NCI-H82 (cell line): ENCODE measurements around the gene SV2C.
A peak's percentile ranks its signal among the peaks of the same experiment; 100 is the strongest.

Experiments used
- DNase-seq: peaks from one replicate; lab custom pipeline; 2025; lab: John Stamatoyannopoulos, UW

SV2C gene

GRCh38 chr5:76165711-76166374 lies 82.7 kb downstream of the SV2C start:
- no peak for DNase-seq

- DNase-seq: no peak
Observed at GRCh38 chr5:76166886-76167576, 83.8 kb downstream of the SV2C start.

- peak; percentile 99 for DNase-seq
Observed at GRCh38 chr5:76169146-76169905, 86.1 kb downstream of the SV2C start.

DNA sequence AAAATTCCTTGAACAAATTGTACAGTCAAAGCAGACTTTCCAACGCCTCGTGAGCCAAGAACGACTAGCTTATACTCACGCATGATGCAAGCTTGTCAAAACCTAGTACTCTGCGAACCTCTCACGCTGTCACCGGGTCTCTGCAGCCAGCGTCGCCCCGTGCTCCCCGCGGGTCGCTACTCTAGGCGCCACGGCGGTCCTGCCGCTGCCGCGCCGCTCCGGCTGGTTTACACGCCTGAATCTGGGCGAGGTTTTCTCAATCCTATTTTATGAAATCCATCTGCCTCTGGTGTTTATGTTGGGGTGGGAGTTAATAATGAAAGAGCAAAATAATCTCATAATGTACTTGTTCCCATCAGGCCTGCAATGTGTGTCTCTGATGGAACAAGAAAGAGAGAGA lies 90.9 kb downstream of the SV2C start:
- DNase-seq: peak; percentile 91

DNA sequence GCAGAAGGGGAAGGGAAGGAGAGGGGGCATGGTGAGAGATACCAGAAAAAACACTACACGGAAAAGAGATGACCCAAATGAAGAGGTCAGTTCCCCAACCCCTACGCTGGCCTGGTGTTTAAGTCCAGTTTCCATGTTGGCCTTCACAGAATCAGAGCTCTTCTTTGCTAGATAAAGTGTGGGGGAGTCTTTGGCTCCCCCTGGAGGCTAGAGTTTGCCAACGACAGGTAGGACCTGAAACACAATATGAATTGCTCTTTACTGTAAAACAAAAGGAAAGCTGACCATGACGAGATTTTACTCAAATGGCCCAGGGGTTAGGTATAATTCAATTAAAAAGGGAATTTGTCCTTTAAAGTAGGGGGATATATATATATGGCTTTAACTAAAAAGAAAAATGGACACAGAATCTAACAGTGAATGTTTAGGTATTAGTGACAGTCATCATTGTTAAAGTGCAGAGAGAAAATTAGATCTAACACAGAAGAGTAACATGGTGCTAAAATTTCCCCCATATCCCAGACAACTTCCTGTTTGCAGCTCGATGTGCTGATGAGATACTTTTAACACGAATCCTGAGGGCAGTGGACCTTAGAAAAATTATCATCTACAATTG lies 92.0 kb downstream of the SV2C start:
- DNase-seq: peak; percentile 85

- peak; percentile 67 for DNase-seq
Observed at GRCh38 chr5:76175821-76176403, 92.7 kb downstream of the SV2C start.

DNA sequence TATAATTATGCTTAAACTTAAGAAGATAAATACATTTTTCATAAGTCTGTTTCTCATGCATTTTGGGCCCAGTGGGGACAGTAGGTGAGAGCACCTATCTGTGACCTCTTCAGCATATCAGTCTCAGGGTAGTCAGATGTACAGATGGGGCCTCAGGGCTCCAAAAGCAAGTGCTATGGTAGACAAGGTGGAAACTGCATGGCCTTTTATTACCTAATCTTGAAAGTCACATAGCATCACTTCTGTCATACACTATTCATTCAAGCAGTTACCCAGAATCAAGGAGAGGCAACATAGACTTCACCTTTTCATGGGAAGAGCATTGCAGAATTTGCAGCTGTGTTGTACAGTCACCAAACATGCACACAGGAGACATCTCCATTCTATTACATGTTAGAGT lies 94.8 kb downstream of the SV2C start:
- no peak for DNase-seq

DNA sequence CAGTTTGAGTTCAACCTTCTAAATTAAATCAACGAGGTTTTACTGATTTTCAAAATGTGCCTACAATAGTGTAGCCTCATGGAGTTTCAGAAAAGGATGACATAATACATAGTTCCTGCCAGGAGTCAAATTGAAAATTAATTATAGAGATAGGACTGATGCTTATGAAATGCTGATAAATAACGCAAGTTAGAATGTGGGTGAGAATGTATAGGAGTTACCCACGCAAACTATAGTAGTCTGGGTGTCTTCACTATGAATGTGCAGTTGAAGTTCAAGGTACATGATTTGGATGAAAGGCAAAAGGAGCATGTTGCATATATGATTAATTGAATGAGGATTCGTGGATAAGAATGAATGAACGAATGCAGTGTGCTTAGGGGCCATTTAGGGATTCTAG lies 95.7 kb downstream of the SV2C start:
- no peak for DNase-seq

- no peak for DNase-seq
Observed at GRCh38 chr5:76180814-76181805, 97.9 kb downstream of the SV2C start.

DNA sequence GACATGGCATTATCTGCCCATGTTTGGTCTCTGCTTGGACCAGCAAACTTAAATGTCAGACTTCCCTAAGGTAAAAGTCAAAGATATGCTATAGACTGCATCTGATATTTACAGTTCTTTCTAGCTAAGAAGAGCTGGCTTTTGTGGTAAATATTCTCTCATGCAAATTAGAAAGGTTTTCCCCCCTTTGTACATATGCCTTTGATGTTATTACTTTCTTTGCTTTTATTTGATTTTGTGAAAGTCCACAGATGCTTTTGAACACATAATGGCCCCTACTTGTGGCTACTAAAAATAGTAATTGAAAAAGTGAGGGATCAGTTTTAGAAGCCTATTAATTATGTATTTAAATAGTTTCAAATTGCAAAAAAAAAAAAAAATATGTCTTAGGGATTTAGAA lies 104.2 kb downstream of the SV2C start:
- DNase-seq: no peak

- DNase-seq: no peak
Observed at GRCh38 chr5:76190356-76190755, 107.2 kb downstream of the SV2C start.

GRCh38 chr5:76192837-76193236 lies 109.7 kb downstream of the SV2C start:
- DNase-seq: peak; percentile 85

DNA sequence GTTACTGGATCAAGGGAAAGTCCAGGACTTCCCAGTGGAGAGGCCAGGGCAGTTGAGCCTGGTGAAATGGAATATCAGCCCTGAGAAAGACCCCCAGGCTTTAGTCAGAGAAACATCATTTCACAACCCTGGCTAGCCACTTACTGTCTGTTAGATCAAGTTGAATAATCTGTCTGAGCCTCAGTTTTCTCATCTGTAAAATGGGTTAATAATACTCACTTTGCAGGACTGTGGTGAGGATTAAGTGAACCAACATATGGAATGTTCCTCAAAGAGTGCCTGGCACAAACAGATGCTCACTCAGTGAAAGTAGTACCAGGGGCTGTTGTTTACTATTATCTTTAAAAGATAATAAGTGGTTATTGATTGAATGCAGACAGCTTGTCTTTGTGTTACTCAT lies 110.5 kb downstream of the SV2C start:
- no peak for DNase-seq

DNA sequence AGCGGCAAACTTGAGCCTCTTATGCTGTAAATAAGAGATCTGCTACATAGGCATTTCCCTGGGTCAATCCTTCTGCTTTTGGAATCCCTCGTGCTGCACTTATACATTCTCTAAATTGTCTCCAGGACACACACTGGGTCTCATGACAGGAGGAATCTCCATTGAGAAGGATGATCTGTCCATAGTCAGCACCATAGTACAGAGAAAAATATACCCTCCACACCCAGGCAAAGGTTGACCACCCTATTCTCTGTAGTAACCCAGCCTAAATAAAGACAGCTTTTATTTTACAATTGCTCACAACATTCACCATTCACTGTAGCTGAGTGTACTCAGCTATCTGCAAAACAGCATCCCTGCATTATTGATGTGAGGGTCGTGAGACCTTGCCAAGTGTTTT lies 111.2 kb downstream of the SV2C start:
- no peak for DNase-seq

GRCh38 chr5:76196457-76196856 lies 113.3 kb downstream of the SV2C start:
- DNase-seq: no peak

DNA sequence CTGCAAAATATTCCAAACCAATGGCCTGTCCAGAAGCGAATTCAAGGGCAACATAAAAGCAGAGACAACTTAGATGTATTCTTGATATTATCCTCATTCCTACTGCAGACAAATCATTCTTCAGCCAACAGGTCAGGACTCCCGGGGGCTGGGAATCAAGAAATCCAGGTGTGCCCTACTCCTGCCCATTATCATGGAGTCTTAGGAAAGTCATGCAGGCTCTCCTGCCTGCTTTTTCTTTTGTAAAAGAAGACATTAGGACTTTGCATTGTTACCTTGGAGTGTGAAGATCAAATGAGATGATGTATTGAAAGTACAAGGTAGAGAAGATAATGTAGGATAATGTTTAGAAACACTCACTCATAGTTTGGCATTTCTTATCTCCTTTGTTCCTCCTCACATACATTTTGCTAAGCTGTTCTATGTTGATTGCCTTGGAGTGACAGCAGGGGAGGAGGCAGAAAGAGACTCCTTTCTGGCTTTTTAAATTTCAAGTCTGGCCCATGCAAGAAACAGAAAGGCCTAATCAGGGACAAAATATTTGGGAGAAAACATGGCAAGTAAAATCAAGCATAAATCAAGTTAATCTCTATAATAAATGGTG lies 113.8 kb downstream of the SV2C start:
- no peak for DNase-seq

DNA sequence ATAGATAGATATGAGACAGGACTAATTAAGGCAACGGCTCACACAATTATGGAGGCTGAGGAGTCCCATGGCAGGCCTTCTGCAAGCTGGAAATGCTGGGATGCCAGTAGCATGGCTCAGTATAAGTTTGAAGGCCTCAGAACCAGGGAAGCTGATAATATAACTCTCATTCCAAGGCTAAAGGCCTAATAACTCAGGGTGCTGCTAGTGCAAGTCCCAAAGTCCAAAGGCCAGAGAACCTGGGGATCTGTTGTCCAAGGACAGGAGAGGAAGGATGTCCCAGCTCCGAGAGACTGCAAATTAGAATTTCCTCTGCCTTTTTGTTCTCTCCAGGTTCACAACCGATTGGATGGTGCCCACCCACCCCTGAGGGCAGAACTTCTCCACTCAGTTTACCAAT lies 114.5 kb downstream of the SV2C start:
- DNase-seq: no peak

GRCh38 chr5:76199336-76200318 lies 116.4 kb downstream of the SV2C start:
- DNase-seq: no peak

- no peak for DNase-seq
Observed at GRCh38 chr5:76202182-76202581, 119.0 kb downstream of the SV2C start.
